Osteoblast (primary cell): ENCODE measurements around the gene CCNY. TPM values are rescaled to one million over a fixed set of nuclear protein-coding genes. Genes with fewer than 3 reads are reported as not detected.

ENCODE experiments used
- DNase-seq: peaks from one replicate; pipeline ENCODE4 v3.0.0; 2011; ENCODE audit warnings: low spot score, mixed read lengths; ENCODE audit not compliant: insufficient read length; ENCODE audit errors: missing footprints
- H2AFZ ChIP-seq: 2 replicates; pipeline ENCODE4 v1.6.0; 2011; ENCODE audit warnings: mild to moderate bottlenecking, low read length
- H3K27ac ChIP-seq: 2 replicates; pipeline ENCODE4 v1.5.1; 2011; ENCODE audit warnings: mild to moderate bottlenecking, low read depth, low read length, moderate library complexity
- H3K27me3 ChIP-seq: 2 replicates; pipeline ENCODE4 v1.6.0; 2012; ENCODE audit warnings: mild to moderate bottlenecking, control low read depth, inconsistent platforms, low read length, moderate library complexity; ENCODE audit not compliant: insufficient read depth
- H3K36me3 ChIP-seq: 2 replicates; pipeline ENCODE4 v1.5.1; 2011; ENCODE audit warnings: mild to moderate bottlenecking, low read length, control low read depth, moderate library complexity; ENCODE audit not compliant: insufficient read depth
- H3K4me1 ChIP-seq: 2 replicates; pipeline ENCODE4 v1.5.1; 2011; ENCODE audit warnings: mild to moderate bottlenecking, low read length, control low read depth, moderate library complexity; ENCODE audit not compliant: insufficient read depth
- H3K4me2 ChIP-seq: 2 replicates; pipeline ENCODE4 v1.6.0; 2011; ENCODE audit warnings: mild to moderate bottlenecking, low read length; ENCODE audit not compliant: insufficient read depth
- H3K4me3 ChIP-seq: fragments of 200-600 bp; sonication (generic); 3 replicates; pipeline ENCODE4 v1.5.1; 2012; ENCODE audit warnings: mild to moderate bottlenecking, low read length, inconsistent platforms; ENCODE audit not compliant: insufficient read depth
- H3K79me2 ChIP-seq: 2 replicates; pipeline ENCODE4 v1.6.0; 2012; ENCODE audit warnings: mild to moderate bottlenecking, low read length, control low read depth, inconsistent platforms; ENCODE audit not compliant: insufficient read depth
- H3K9me3 ChIP-seq: 2 replicates; pipeline ENCODE4 v1.5.1; 2011; ENCODE audit warnings: low read depth, low read length, control low read depth
- H4K20me1 ChIP-seq: 2 replicates; pipeline ENCODE4 v1.6.0; 2012; ENCODE audit warnings: mild to moderate bottlenecking, low read length, control low read depth; ENCODE audit not compliant: insufficient read depth
- total RNA-seq: library from RNA; depleted of rRNA; stranded (reverse); fragments of >200 nt; gene quantifications from 2 replicates; pipeline ENCODE4 v1.2.3, GENCODE V29; 2012
- TF ChIP-seq, protein P1 (sequence below): IDR thresholded peaks from 2 replicates; pipeline ENCODE4 v1.5.1; 2011; ENCODE audit warnings: mild to moderate bottlenecking, low read depth, low read length, moderate library complexity; ENCODE audit errors: extremely low read depth

CCNY gene
- total RNA-seq, 1 donor = 53.2 TPM

GRCh38 chr10:35452171-35452570, 115.9 kb downstream of the CCNY start:
- DNase-seq = no peak
- Histone ChIP-seq H3K27me3 (no peaks in the 10 kb centered on the region), H4K20me1 (peaks cover 37% of the 10 kb centered on the region), H3K79me2 (peaks cover 92% of the 10 kb centered on the region), H3K4me2 (no peak overlapping the region), H3K4me3 (no peak overlapping the region), H3K4me1 (peaks cover 57% of the 10 kb centered on the region), H3K9me3 (no peaks in the 10 kb centered on the region), H3K36me3 (no peaks in the 10 kb centered on the region), H3K27ac (no peak overlapping the region), H2AFZ (no peak overlapping the region)
- TF ChIP-seq, protein P1, sequence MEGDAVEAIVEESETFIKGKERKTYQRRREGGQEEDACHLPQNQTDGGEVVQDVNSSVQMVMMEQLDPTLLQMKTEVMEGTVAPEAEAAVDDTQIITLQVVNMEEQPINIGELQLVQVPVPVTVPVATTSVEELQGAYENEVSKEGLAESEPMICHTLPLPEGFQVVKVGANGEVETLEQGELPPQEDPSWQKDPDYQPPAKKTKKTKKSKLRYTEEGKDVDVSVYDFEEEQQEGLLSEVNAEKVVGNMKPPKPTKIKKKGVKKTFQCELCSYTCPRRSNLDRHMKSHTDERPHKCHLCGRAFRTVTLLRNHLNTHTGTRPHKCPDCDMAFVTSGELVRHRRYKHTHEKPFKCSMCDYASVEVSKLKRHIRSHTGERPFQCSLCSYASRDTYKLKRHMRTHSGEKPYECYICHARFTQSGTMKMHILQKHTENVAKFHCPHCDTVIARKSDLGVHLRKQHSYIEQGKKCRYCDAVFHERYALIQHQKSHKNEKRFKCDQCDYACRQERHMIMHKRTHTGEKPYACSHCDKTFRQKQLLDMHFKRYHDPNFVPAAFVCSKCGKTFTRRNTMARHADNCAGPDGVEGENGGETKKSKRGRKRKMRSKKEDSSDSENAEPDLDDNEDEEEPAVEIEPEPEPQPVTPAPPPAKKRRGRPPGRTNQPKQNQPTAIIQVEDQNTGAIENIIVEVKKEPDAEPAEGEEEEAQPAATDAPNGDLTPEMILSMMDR = no peak

GRCh38 chr10:35452847-35453246, 116.5 kb downstream of the CCNY start:
- Histone ChIP-seq H3K9me3 (no peaks in the 10 kb centered on the region), H2AFZ (no peak overlapping the region), H3K27me3 (no peaks in the 10 kb centered on the region), H3K79me2 (peaks cover 91% of the 10 kb centered on the region), H4K20me1 (peaks cover 37% of the 10 kb centered on the region), H3K4me1 (peaks cover 50% of the 10 kb centered on the region), H3K4me3 (no peak overlapping the region), H3K27ac (no peak overlapping the region), H3K4me2 (no peak overlapping the region), H3K36me3 (no peaks in the 10 kb centered on the region)
- no peak for DNase-seq
- TF ChIP-seq, protein P1 = no peak

GRCh38 chr10:35453855-35454532, 117.7 kb downstream of the CCNY start:
- no peak for DNase-seq

GRCh38 chr10:35456153-35456720, 119.9 kb downstream of the CCNY start:
- H3K27me3 ChIP-seq = no peaks in the 10 kb centered on the region
- no peaks in the 10 kb centered on the region for H3K9me3 ChIP-seq
- H3K4me2 ChIP-seq = no peak overlapping the region
- H3K4me3 ChIP-seq = no peak overlapping the region
- peaks cover 23% of the 10 kb centered on the region for H3K4me1 ChIP-seq
- no peaks in the 10 kb centered on the region for H3K36me3 ChIP-seq
- peaks cover 92% of the 10 kb centered on the region for H3K79me2 ChIP-seq
- peaks cover 55% of the 10 kb centered on the region for H4K20me1 ChIP-seq
- H3K27ac ChIP-seq = no peak overlapping the region
- no peak overlapping the region for H2AFZ ChIP-seq
- DNase-seq = no peak
- TF ChIP-seq, protein P1 = no peak

More at GRCh38 chr10:35453855-35454532, 117.7 kb downstream of the CCNY start:
- Histone ChIP-seq H3K27ac (peak overlapping the region; percentile 62), H3K4me3 (peak overlapping the region; percentile 61), H3K9me3 (no peaks in the 10 kb centered on the region), H2AFZ (no peak overlapping the region), H3K4me1 (peaks cover 41% of the 10 kb centered on the region), H3K27me3 (no peaks in the 10 kb centered on the region), H3K36me3 (no peaks in the 10 kb centered on the region), H3K4me2 (peak overlapping the region; percentile 90), H4K20me1 (peaks cover 43% of the 10 kb centered on the region), H3K79me2 (peaks cover 91% of the 10 kb centered on the region)
- TF ChIP-seq, protein P1 = no peak
